Mesenchymal stem cell (in vitro differentiated cells and primary cell): ENCODE measurements around the gene ZDHHC16.
A peak's percentile ranks its signal among the peaks of the same experiment; 100 is the strongest.

ENCODE experiments used
- DNase-seq: peaks from one replicate; pipeline ENCODE4 v3.0.0-alpha.2; 2013
- H2AFZ ChIP-seq: one replicate; pipeline ENCODE4 v1.6.1; 2013; ENCODE audit warnings: low read depth, mild to moderate bottlenecking, control low read depth, inconsistent platforms, low read length, moderate library complexity
- H2AK5ac ChIP-seq: 2 replicates; pipeline ENCODE4 v1.6.1; 2013; ENCODE audit warnings: low read length, moderate library complexity, mild to moderate bottlenecking, inconsistent platforms; ENCODE audit not compliant: severe bottlenecking
- H2BK120ac ChIP-seq: one replicate; pipeline ENCODE4 v1.6.1; 2013; ENCODE audit warnings: low read depth, mild to moderate bottlenecking, inconsistent platforms, low read length, moderate library complexity
- H2BK12ac ChIP-seq, 2 experiments: one replicate each; pipeline ENCODE4 v1.6.1; 2013; ENCODE audit warnings: inconsistent platforms in 2 of 2, low read length in 2 of 2, mild to moderate bottlenecking in 2 of 2, moderate library complexity in 2 of 2, control low read depth in 1 of 2
- H2BK15ac ChIP-seq: one replicate; pipeline ENCODE4 v1.6.1; 2013; ENCODE audit warnings: mild to moderate bottlenecking, low read depth, inconsistent platforms; ENCODE audit not compliant: poor library complexity, severe bottlenecking
- H2BK5ac ChIP-seq: 2 replicates; pipeline ENCODE4 v1.6.1; 2013; ENCODE audit warnings: low read depth, mild to moderate bottlenecking, low read length, control low read depth, inconsistent platforms; ENCODE audit not compliant: poor library complexity, severe bottlenecking
- H3K14ac ChIP-seq, 2 experiments: one replicate each; pipeline ENCODE4 v1.6.1; 2013; ENCODE audit warnings: inconsistent platforms in 2 of 2, low read length in 2 of 2, control low read depth in 1 of 2, mild to moderate bottlenecking in 1 of 2, moderate library complexity in 1 of 2
- H3K18ac ChIP-seq, 2 experiments: one replicate each; pipeline ENCODE4 v1.6.1; 2013; ENCODE audit warnings: inconsistent platforms in 2 of 2, low read length in 2 of 2, control low read depth in 1 of 2, low read depth in 1 of 2, mild to moderate bottlenecking in 1 of 2
- H3K23ac ChIP-seq, 2 experiments: one replicate each; pipeline ENCODE4 v1.6.1; 2013; ENCODE audit warnings: inconsistent platforms in 2 of 2, low read length in 2 of 2, mild to moderate bottlenecking in 2 of 2, moderate library complexity in 2 of 2, control low read depth in 1 of 2
- H3K27ac ChIP-seq: 2 replicates; pipeline ENCODE4 v1.5.1; 2013; ENCODE audit warnings: mild to moderate bottlenecking, moderate library complexity, low read length, control low read depth, inconsistent platforms; ENCODE audit not compliant: poor library complexity, severe bottlenecking
- H3K27me3 ChIP-seq, 2 experiments: 2 replicates each; pipeline versions ENCODE4 v1.6.1 to v1.7.0; 2013; ENCODE audit warnings: low read length in 2 of 2, mild to moderate bottlenecking in 2 of 2, moderate library complexity in 2 of 2, control low read depth in 1 of 2, inconsistent platforms in 1 of 2; ENCODE audit not compliant: control insufficient read depth in 1 of 2, insufficient read depth in 1 of 2
- H3K36me3 ChIP-seq, 2 experiments: 2 replicates each; pipeline versions ENCODE4 v1.6.1 to v1.7.0; 2013; ENCODE audit warnings: low read length in 2 of 2, control low read depth in 1 of 2, inconsistent platforms in 1 of 2, low read depth in 1 of 2, mild to moderate bottlenecking in 1 of 2; ENCODE audit not compliant: insufficient read depth in 2 of 2, control insufficient read depth in 1 of 2
- H3K4ac ChIP-seq, 2 experiments: one replicate each; pipeline ENCODE4 v1.6.1; 2013; ENCODE audit warnings: inconsistent platforms in 2 of 2, low read length in 2 of 2, mild to moderate bottlenecking in 2 of 2, moderate library complexity in 2 of 2, control low read depth in 1 of 2, low read depth in 1 of 2
- H3K4me1 ChIP-seq: 2 replicates; pipeline ENCODE4 v1.6.1; 2013; ENCODE audit warnings: low read depth, low read length, control low read depth; ENCODE audit not compliant: control insufficient read depth, insufficient read depth
- H3K4me2 ChIP-seq: 2 replicates; pipeline ENCODE4 v1.6.1; 2013; ENCODE audit warnings: low read length, mild to moderate bottlenecking, inconsistent platforms; ENCODE audit not compliant: poor library complexity, severe bottlenecking
- H3K4me3 ChIP-seq, 2 experiments: 2 replicates each; pipeline versions ENCODE4 v1.5.1 to v1.7.0; 2013; ENCODE audit warnings: low read length in 2 of 2, mild to moderate bottlenecking in 2 of 2, control low read depth in 1 of 2, low read depth in 1 of 2; ENCODE audit not compliant: insufficient read depth in 1 of 2
- H3K79me1 ChIP-seq: replicated peaks from 2 replicates; pipeline ENCODE4 v1.6.1; 2013; ENCODE audit warnings: mild to moderate bottlenecking, control low read depth, low read length, inconsistent platforms; ENCODE audit not compliant: poor library complexity, severe bottlenecking
- H3K9ac ChIP-seq: 2 replicates; pipeline ENCODE4 v1.7.0; 2013; ENCODE audit warnings: mild to moderate bottlenecking, low read length, moderate library complexity
- H3K9me3 ChIP-seq: 2 replicates; pipeline ENCODE4 v1.7.0; 2013; ENCODE audit warnings: mild to moderate bottlenecking, low read length; ENCODE audit not compliant: control insufficient read depth
- H4K8ac ChIP-seq: one replicate; pipeline ENCODE4 v1.6.1; 2013; ENCODE audit warnings: inconsistent platforms, mild to moderate bottlenecking, low read length, moderate library complexity
- H4K91ac ChIP-seq: one replicate; pipeline ENCODE4 v1.6.1; 2013; ENCODE audit warnings: mild to moderate bottlenecking, low read length, inconsistent platforms
- WGBS: methylation state at CpG from one replicate; pipeline ENCODE4 v1.1.7; 2013; ENCODE audit warnings: mixed read lengths; 5-methylcytosine and 5-hydroxymethylcytosine counted together

The ZDHHC16 gene

GRCh38 chr10:97459933-97460332 lies 14.0 kb downstream of the ZDHHC16 start:
- Histone ChIP-seq H3K27ac (no peak overlapping the region), H3K4me1 (no peaks in the 10 kb centered on the region), H2AK5ac (no peak overlapping the region), H3K79me1 (peaks cover 25% of the 10 kb centered on the region), H2BK120ac (no peak overlapping the region), H4K8ac (no peak overlapping the region), H3K18ac (no peak overlapping the region), H2AFZ (no peak overlapping the region), H3K23ac (no peak overlapping the region), H3K27me3 (no peaks in the 10 kb centered on the region), H3K9me3 (no peaks in the 10 kb centered on the region), H2BK12ac (no peak overlapping the region), H3K36me3 (peaks cover 81 to 98% of the 10 kb centered on the region in 2 experiments), H3K4me3 (no peak overlapping the region), H2BK5ac (no peak overlapping the region), H3K9ac (no peak overlapping the region), H4K91ac (no peak overlapping the region), H3K4ac (no peak overlapping the region), H3K14ac (no peak overlapping the region), H2BK15ac (no peak overlapping the region), H3K4me2 (no peak overlapping the region)
- WGBS: 89% methylated on average over 7 of the region's 7 CpGs
- no peak for DNase-seq

GRCh38 chr10:97462309-97462708 lies 16.3 kb downstream of the ZDHHC16 start:
- H2AK5ac ChIP-seq: no peak overlapping the region
- no peak overlapping the region for H2BK15ac ChIP-seq
- H3K27me3 ChIP-seq: no peaks in the 10 kb centered on the region
- DNase-seq: no peak
- no peak overlapping the region for H2BK5ac ChIP-seq
- H3K4me2 ChIP-seq: no peak overlapping the region
- H4K8ac ChIP-seq: no peak overlapping the region
- no peak overlapping the region for H3K4me3 ChIP-seq
- H3K9me3 ChIP-seq: no peaks in the 10 kb centered on the region
- H3K14ac ChIP-seq: no peak overlapping the region
- H2BK12ac ChIP-seq: no peak overlapping the region
- H4K91ac ChIP-seq: no peak overlapping the region
- no peaks in the 10 kb centered on the region for H3K4me1 ChIP-seq
- H3K23ac ChIP-seq: no peak overlapping the region
- H3K27ac ChIP-seq: no peak overlapping the region
- no peak overlapping the region for H2BK120ac ChIP-seq
- H3K79me1 ChIP-seq: peaks cover 22% of the 10 kb centered on the region
- H3K9ac ChIP-seq: no peak overlapping the region
- 93% methylated on average over 2 of the region's 2 CpGs for WGBS
- no peak overlapping the region for H3K18ac ChIP-seq
- H2AFZ ChIP-seq: no peak overlapping the region
- H3K36me3 ChIP-seq: peaks cover 79 to 98% of the 10 kb centered on the region in 2 experiments
- H3K4ac ChIP-seq: no peak overlapping the region

DNA sequence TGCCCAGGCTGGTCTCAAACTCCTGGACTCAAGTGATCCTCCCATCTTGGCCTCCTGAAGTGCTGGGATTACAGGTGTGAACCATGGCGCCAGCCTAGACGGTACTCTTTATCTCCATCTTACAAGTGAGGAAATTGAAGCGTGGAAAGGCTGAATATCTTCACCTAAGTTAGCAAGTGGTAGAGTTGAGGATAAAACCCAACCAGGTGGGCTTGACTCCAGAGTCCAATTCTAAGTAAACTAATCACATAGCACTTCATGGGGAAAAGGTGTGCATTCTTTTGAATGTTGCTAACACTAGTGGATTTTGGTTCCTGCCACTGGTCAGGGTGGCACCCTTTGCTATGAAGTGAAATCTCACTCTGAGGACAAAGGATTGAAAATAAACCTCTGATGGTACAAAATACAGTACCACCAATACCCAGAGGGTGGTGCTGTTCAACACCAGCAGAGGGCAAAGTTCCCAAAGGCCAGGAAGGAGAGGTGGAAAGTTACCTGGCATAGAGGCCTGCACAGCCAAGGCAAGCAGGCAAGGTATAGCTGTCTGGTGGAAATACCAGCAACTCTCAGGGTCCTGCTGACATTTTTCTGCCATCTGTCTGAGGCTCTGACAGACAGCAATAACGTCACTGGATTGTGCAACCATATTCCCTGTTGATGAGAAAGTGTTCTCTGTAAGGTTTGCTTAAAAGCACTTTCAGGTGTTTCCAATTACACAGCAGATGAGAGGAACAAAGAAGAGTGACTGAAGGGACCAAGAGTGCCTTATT lies 17.6 kb downstream of the ZDHHC16 start:
- Histone ChIP-seq H3K4me2 (no peak overlapping the region), H2AFZ (no peak overlapping the region), H2BK15ac (no peak overlapping the region), H2BK120ac (no peak overlapping the region), H3K4me1 (peaks cover 2% of the 10 kb centered on the region), H3K9me3 (no peaks in the 10 kb centered on the region), H2BK12ac (no peak overlapping the region), H4K8ac (no peak overlapping the region), H3K79me1 (peaks cover 22% of the 10 kb centered on the region), H4K91ac (no peak overlapping the region), H2AK5ac (peak overlapping the region; percentile 38), H3K18ac (no peak overlapping the region), H3K27me3 (no peaks in the 10 kb centered on the region), H3K4me3 (no peak overlapping the region), H3K36me3 (peaks cover 77 to 99% of the 10 kb centered on the region in 2 experiments), H2BK5ac (no peak overlapping the region), H3K23ac (no peak overlapping the region), H3K4ac (no peak overlapping the region), H3K14ac (no peak overlapping the region), H3K9ac (peak overlapping the region; percentile 50), H3K27ac (peak overlapping the region; percentile 11)
- 70% methylated on average over 1 of the region's 4 CpGs for WGBS
- peak; percentile 60 for DNase-seq

GRCh38 chr10:97464226-97464625 lies 18.3 kb downstream of the ZDHHC16 start:
- Histone ChIP-seq H3K9ac (peak overlapping the region; percentile 50), H2BK12ac (no peak overlapping the region), H4K91ac (no peak overlapping the region), H3K79me1 (peaks cover 23% of the 10 kb centered on the region), H3K18ac (no peak overlapping the region), H2BK15ac (no peak overlapping the region), H4K8ac (no peak overlapping the region), H3K14ac (no peak overlapping the region), H2BK5ac (no peak overlapping the region), H3K4me1 (peaks cover 2% of the 10 kb centered on the region), H3K27ac (peak overlapping the region; percentile 11), H3K27me3 (no peaks in the 10 kb centered on the region), H3K4me2 (no peak overlapping the region), H2AK5ac (no peak overlapping the region), H3K4me3 (no peak overlapping the region), H3K23ac (no peak overlapping the region), H3K36me3 (peaks cover 77 to 99% of the 10 kb centered on the region in 2 experiments), H2AFZ (no peak overlapping the region), H2BK120ac (no peak overlapping the region), H3K4ac (no peak overlapping the region), H3K9me3 (no peaks in the 10 kb centered on the region)
- 86% methylated on average over 1 of the region's 1 CpG for WGBS
- DNase-seq: no peak
